Measurements from ENCODE around the gene KIF16B.

KIF16B gene

DNA sequence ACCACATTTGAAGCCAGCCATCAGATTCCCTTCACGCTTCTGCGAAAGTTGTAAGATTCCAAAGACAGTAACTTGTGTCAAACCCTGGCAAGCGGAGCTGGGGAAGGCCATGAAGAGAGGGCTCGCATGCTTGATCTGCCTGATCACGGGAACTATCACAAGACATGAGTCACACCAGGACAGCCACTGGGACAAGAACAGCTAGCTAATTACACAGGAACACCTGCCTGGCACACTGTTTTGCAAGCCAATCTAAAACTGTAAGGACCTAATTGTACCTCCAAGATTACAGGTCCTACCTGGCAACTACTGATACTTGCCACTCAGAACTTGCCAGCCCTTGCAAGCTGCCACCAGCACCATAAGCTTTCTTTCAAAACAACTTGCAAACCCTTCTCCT is 289.3 kb downstream of the KIF16B start:
- DNase-seq (ENCODE audit: low read depth): no peak
- Histone ChIP-seq H3K9me3 (ENCODE audit: control insufficient read depth, low read length) (no peaks in the 10 kb centered on the region), H3K27me3 (replicated peaks; ENCODE audit: control insufficient read depth, insufficient read depth, low read length) (no peaks in the 10 kb centered on the region), H3K36me3 (ENCODE audit: control insufficient read depth, insufficient read depth, low read length, severe bottlenecking) (no peaks in the 10 kb centered on the region), H3K9ac (ENCODE audit: low read length) (no peak overlapping the region), H3K4me1 (ENCODE audit: control insufficient read depth, insufficient read depth, low read length) (peaks cover 9% of the 10 kb centered on the region), H3K4me3 (ENCODE audit: low read length) (no peak overlapping the region)

DNA sequence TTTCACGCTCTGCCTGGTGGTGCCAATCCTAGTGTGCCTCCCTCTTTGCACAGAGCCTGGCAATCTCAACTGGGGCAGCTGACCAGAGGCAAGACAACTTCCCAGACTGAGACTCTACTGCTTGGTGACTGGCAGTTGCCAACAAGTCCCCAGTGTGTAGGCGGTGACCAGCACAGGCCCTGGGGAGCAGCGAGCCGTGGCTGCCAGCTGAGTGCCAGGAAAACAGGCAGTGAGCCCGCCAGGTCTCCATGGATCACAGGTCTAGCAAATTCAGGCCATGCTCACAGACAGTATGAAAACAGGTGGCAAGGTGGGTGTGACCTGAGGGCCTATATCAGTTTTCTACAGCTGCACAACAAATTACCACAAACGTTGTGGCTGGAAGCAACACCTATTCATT is 289.9 kb downstream of the KIF16B start:
- DNase-seq (ENCODE audit: low read depth): no peak
- Histone ChIP-seq H3K4me1 (ENCODE audit: control insufficient read depth, insufficient read depth, low read length) (peaks cover 9% of the 10 kb centered on the region), H3K9me3 (ENCODE audit: control insufficient read depth, low read length) (no peaks in the 10 kb centered on the region), H3K27me3 (replicated peaks; ENCODE audit: control insufficient read depth, insufficient read depth, low read length) (no peaks in the 10 kb centered on the region), H3K9ac (ENCODE audit: low read length) (no peak overlapping the region), H3K36me3 (ENCODE audit: control insufficient read depth, insufficient read depth, low read length, severe bottlenecking) (no peaks in the 10 kb centered on the region), H3K4me3 (ENCODE audit: low read length) (no peak overlapping the region)

GRCh38 chr20:16280219-16280618 is 293.0 kb downstream of the KIF16B start:
- Histone ChIP-seq H3K4me1 (ENCODE audit: control insufficient read depth, insufficient read depth, low read length) (peaks cover 9% of the 10 kb centered on the region), H3K27me3 (replicated peaks; ENCODE audit: control insufficient read depth, insufficient read depth, low read length) (no peaks in the 10 kb centered on the region), H3K4me3 (ENCODE audit: low read length) (no peak overlapping the region), H3K9me3 (ENCODE audit: control insufficient read depth, low read length) (no peaks in the 10 kb centered on the region), H3K36me3 (ENCODE audit: control insufficient read depth, insufficient read depth, low read length, severe bottlenecking) (no peaks in the 10 kb centered on the region), H3K9ac (ENCODE audit: low read length) (no peak overlapping the region)
- no peak for DNase-seq (ENCODE audit: low read depth)

DNA sequence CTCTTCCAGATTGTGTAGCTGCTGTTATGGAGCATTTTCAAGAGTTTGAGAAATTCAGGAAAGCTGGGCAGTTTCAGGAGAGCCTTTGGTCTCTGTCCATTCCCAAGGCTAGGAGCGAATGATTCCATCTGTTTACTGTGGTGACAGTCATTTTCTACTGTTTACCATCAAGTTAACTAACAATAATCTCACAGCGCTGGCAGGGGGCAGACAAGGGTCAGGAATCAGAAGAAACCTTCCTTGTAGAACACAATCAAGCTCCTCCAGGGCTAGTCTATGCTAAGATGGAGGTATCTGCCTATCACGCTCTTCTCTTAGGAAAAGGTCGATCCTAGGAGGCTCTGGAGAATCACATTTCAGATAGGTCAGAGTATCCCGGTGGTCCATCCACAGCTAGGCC is 293.9 kb downstream of the KIF16B start:
- no peaks in the 10 kb centered on the region for H3K9me3 ChIP-seq (ENCODE audit: control insufficient read depth, low read length)
- no peak overlapping the region for H3K9ac ChIP-seq (ENCODE audit: low read length)
- DNase-seq (ENCODE audit: low read depth): no peak
- H3K4me3 ChIP-seq (ENCODE audit: low read length): no peak overlapping the region
- H3K36me3 ChIP-seq (ENCODE audit: control insufficient read depth, insufficient read depth, low read length, severe bottlenecking): no peaks in the 10 kb centered on the region
- peaks cover 9% of the 10 kb centered on the region for H3K4me1 ChIP-seq (ENCODE audit: control insufficient read depth, insufficient read depth, low read length)
- no peaks in the 10 kb centered on the region for H3K27me3 ChIP-seq (replicated peaks; ENCODE audit: control insufficient read depth, insufficient read depth, low read length)

GRCh38 chr20:16273812-16274555 is 299.3 kb downstream of the KIF16B start:
- Histone ChIP-seq H3K27me3 (replicated peaks; ENCODE audit: control insufficient read depth, insufficient read depth, low read length) (no peaks in the 10 kb centered on the region), H3K36me3 (ENCODE audit: control insufficient read depth, insufficient read depth, low read length, severe bottlenecking) (peaks cover 8% of the 10 kb centered on the region), H3K9me3 (ENCODE audit: control insufficient read depth, low read length) (no peaks in the 10 kb centered on the region), H3K4me1 (ENCODE audit: control insufficient read depth, insufficient read depth, low read length) (no peaks in the 10 kb centered on the region), H3K9ac (ENCODE audit: low read length) (no peak overlapping the region), H3K4me3 (ENCODE audit: low read length) (no peak overlapping the region)
- DNase-seq (ENCODE audit: low read depth): peak; percentile 23

DNA sequence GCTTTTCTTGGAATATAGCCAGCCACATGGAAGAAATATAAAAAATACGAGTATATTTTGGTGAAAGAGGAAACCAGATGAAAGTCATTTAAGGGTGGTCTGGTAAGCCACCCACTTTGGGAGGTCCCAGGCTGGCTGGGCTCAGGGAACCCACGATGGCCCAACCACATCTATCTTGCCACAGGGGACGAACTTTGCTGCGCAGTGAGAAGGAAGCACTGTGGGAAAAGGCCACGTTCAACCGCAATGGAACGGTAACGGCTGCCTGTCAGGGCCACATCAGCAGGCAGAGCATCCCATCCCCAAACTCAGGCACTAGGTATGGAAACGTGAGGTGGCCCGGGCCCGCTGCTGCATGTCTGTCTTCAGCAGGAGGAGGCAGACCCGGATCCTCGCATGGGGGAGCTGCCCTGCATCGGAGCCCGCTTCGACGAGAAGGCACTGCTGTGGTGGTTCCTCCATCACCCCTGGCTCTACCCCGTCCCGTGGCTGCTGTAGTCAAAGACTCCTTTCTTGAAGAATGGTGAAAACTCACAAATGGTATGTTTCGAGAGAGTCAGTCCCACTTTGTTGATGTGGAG is 300.4 kb downstream of the KIF16B start:
- H3K36me3 ChIP-seq (ENCODE audit: control insufficient read depth, insufficient read depth, low read length, severe bottlenecking): peaks cover 8% of the 10 kb centered on the region
- no peaks in the 10 kb centered on the region for H3K4me1 ChIP-seq (ENCODE audit: control insufficient read depth, insufficient read depth, low read length)
- no peaks in the 10 kb centered on the region for H3K9me3 ChIP-seq (ENCODE audit: control insufficient read depth, low read length)
- no peak overlapping the region for H3K4me3 ChIP-seq (ENCODE audit: low read length)
- H3K9ac ChIP-seq (ENCODE audit: low read length): no peak overlapping the region
- no peak for DNase-seq (ENCODE audit: low read depth)
- no peaks in the 10 kb centered on the region for H3K27me3 ChIP-seq (replicated peaks; ENCODE audit: control insufficient read depth, insufficient read depth, low read length)

DNA sequence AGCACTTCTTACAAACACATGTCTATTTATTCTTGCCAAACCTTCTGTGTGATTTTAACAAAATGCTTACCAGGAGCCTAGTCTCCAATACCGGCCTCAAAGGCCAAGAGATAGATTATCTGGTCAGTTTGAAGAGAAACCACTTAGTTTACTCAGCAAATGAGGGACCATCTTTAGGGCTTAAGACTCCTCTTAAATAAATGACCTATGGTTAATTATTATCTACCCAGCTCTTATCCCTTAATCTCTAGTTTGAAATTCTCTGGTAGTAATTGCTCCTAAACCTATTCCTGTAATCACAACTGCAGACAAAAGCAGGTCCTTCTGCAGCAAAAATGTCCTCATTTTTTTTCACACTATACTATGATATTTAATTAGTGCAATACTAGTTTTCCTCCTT is 301.8 kb downstream of the KIF16B start:
- no peaks in the 10 kb centered on the region for H3K4me1 ChIP-seq (ENCODE audit: control insufficient read depth, insufficient read depth, low read length)
- peaks cover 8% of the 10 kb centered on the region for H3K36me3 ChIP-seq (ENCODE audit: control insufficient read depth, insufficient read depth, low read length, severe bottlenecking)
- no peak overlapping the region for H3K4me3 ChIP-seq (ENCODE audit: low read length)
- H3K9ac ChIP-seq (ENCODE audit: low read length): no peak overlapping the region
- H3K27me3 ChIP-seq (replicated peaks; ENCODE audit: control insufficient read depth, insufficient read depth, low read length): no peaks in the 10 kb centered on the region
- no peak for DNase-seq (ENCODE audit: low read depth)
- H3K9me3 ChIP-seq (ENCODE audit: control insufficient read depth, low read length): no peaks in the 10 kb centered on the region

GRCh38 chr20:16270989-16271388 is 302.3 kb downstream of the KIF16B start:
- no peak overlapping the region for H3K4me3 ChIP-seq (ENCODE audit: low read length)
- no peak for DNase-seq (ENCODE audit: low read depth)
- peaks cover 8% of the 10 kb centered on the region for H3K36me3 ChIP-seq (ENCODE audit: control insufficient read depth, insufficient read depth, low read length, severe bottlenecking)

DNA sequence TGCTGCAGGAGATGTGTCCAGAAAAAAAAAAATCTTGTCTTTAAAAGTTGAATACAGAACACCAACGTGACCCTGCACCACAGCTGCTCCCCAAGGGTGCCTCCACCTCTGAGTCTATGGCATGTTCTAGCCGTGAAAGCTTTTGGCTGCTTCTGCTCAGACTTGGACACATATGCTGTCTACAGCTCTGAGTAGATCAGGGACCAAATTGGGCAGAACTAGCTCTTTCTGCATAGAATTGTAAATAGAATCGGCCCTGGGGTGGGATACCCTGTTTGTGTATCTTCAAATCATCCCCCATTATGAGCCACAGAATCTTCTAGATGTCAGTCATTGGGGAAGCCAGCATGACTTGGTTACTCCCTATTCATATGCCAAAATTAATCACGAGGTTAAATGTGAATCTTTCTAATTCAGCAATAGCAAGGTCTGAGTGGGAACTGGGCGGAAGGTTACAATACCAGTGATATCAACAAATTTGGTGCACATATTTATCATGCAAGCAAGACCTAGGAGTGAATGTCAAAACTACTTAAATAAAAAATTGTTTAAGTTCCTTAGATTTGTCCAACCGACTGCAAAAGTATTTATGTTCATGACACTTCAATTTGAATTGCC is 302.8 kb downstream of the KIF16B start:
- Histone ChIP-seq H3K9me3 (ENCODE audit: control insufficient read depth, low read length) (peaks cover 10% of the 10 kb centered on the region), H3K27me3 (replicated peaks; ENCODE audit: control insufficient read depth, insufficient read depth, low read length) (no peaks in the 10 kb centered on the region), H3K4me3 (ENCODE audit: low read length) (no peak overlapping the region), H3K4me1 (ENCODE audit: control insufficient read depth, insufficient read depth, low read length) (no peaks in the 10 kb centered on the region), H3K36me3 (ENCODE audit: control insufficient read depth, insufficient read depth, low read length, severe bottlenecking) (peaks cover 8% of the 10 kb centered on the region), H3K9ac (ENCODE audit: low read length) (no peak overlapping the region)
- no peak for DNase-seq (ENCODE audit: low read depth)

More at GRCh38 chr20:16270989-16271388, 302.3 kb downstream of the KIF16B start:
- no peak overlapping the region for H3K9ac ChIP-seq (ENCODE audit: low read length)
- no peaks in the 10 kb centered on the region for H3K4me1 ChIP-seq (ENCODE audit: control insufficient read depth, insufficient read depth, low read length)
- no peaks in the 10 kb centered on the region for H3K27me3 ChIP-seq (replicated peaks; ENCODE audit: control insufficient read depth, insufficient read depth, low read length)
- H3K9me3 ChIP-seq (ENCODE audit: control insufficient read depth, low read length): peaks cover 4% of the 10 kb centered on the region

- H3K36me3 ChIP-seq (ENCODE audit: control insufficient read depth, insufficient read depth, low read length, severe bottlenecking): peaks cover under 1% of the 10 kb centered on the region
- H3K4me3 ChIP-seq (ENCODE audit: low read length): no peak overlapping the region
- H3K4me1 ChIP-seq (ENCODE audit: control insufficient read depth, insufficient read depth, low read length): no peaks in the 10 kb centered on the region
- H3K9ac ChIP-seq (ENCODE audit: low read length): no peak overlapping the region
- no peak for DNase-seq (ENCODE audit: low read depth)
- H3K9me3 ChIP-seq (ENCODE audit: control insufficient read depth, low read length): peaks cover 10% of the 10 kb centered on the region
- H3K27me3 ChIP-seq (replicated peaks; ENCODE audit: control insufficient read depth, insufficient read depth, low read length): no peaks in the 10 kb centered on the region
Measured at GRCh38 chr20:16267526-16267925, 305.7 kb downstream of the KIF16B start.

DNA sequence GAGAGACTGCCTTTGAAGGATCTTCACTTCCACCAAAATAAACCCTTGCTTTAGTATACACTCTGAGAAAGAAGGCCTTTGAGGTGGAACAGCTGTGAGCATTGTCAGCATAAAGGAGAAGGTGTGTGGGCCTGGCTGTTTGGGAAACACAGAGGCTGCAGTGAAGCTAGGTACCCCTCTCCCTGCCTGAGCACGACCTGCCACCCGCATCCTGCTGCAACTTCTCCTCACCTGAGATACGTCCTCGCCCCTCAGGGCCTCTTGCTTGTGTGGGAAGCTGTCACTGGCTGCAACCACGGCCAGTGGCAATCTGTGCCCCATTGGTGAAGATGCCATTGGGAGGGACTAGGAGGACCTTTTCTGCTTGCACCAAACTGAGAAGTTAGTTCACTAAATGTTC is 307.9 kb downstream of the KIF16B start:
- Histone ChIP-seq H3K9me3 (ENCODE audit: control insufficient read depth, low read length) (peaks cover 10% of the 10 kb centered on the region), H3K4me3 (ENCODE audit: low read length) (no peak overlapping the region), H3K4me1 (ENCODE audit: control insufficient read depth, insufficient read depth, low read length) (no peaks in the 10 kb centered on the region), H3K36me3 (ENCODE audit: control insufficient read depth, insufficient read depth, low read length, severe bottlenecking) (no peaks in the 10 kb centered on the region), H3K9ac (ENCODE audit: low read length) (no peak overlapping the region), H3K27me3 (replicated peaks; ENCODE audit: control insufficient read depth, insufficient read depth, low read length) (no peaks in the 10 kb centered on the region)
- no peak for DNase-seq (ENCODE audit: low read depth)

Data from adipocyte (in vitro differentiated cells).